Upper lobe of right lung (tissue), 1 donor: ENCODE measurements around the gene FARP1. TPM values are rescaled to one million over a fixed set of nuclear protein-coding genes. Genes with fewer than 3 reads are reported as not detected.

Experiments
- ATAC-seq: fragments of 200-7000 bp; cut with Tn5 transposase; one replicate; pipeline ENCODE4 v1.9.1; 2020; ENCODE audit warnings: mild to moderate bottlenecking, moderate library complexity
- DNase-seq: peaks from one replicate; pipeline ENCODE4 v3.0.0-alpha.2; 2020
- H3K27ac ChIP-seq: fragments of 200-600 bp; one replicate; pipeline ENCODE4 v1.8.0; 2022
- H3K27me3 ChIP-seq: fragments of 200-600 bp; one replicate; pipeline ENCODE4 v1.8.0; 2022; ENCODE audit warnings: mild to moderate bottlenecking
- H3K36me3 ChIP-seq: fragments of 200-600 bp; one replicate; pipeline ENCODE4 v1.8.0; 2022
- H3K4me1 ChIP-seq: fragments of 200-600 bp; one replicate; pipeline ENCODE4 v1.8.0; 2022
- H3K4me3 ChIP-seq: fragments of 200-600 bp; one replicate; pipeline ENCODE4 v1.8.0; 2022; ENCODE audit warnings: mild to moderate bottlenecking
- H3K9me3 ChIP-seq: fragments of 200-600 bp; one replicate; pipeline ENCODE4 v1.8.0; 2022
- intact Hi-C: fragments of 100-400 bp; cut with DNase I; formaldehyde crosslinking; loops from one replicate; pipeline ENCODE4 v1.11.0; 2022
- total RNA-seq: library from RNA; stranded (reverse); fragmentation: NEBNext Ultra II Directional; extraction: Animal tissue kit (Norgen Biotek cat#: 25700); gene quantifications from one replicate; pipeline ENCODE4 v1.2.1, GENCODE V29; 2021
- TF ChIP-seq, protein P1 (sequence below): fragments of 200-600 bp; IDR thresholded peaks from one replicate; pipeline ENCODE4 v1.8.0; 2022; ENCODE audit warnings: antibody characterized with exemption
- donor health status: DM: no; HTN: yes; CAD: no; lungs with severe emphysema.

The FARP1 gene
- total RNA-seq, 1 donor from 2014 or later, result 95.9 TPM

DNA sequence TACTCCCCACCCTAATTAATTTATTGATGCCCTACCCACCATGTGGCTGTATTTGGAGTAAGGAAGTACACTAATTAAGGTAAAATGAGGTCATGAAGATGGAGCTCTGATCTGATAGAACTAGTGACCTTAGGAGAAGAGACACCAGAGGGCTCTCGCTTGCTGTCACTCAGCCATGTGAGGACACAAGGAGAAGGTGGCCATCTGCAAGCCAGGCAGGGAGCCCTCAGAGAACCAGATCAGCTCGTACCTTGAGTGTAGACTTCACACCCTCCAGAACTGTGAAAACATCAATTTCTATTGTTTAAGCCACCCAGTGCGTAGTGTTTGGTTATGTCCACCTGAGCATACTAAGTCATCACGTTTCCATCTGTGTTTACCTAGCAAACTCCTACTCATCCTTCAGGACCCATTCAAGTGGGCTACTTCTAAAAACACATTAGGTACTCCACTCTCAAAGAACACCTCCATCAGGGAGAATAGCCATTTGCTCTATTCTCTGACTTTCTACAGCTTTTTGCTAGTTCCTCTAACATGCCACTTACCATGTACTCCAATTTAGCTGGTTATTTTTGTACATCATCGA is 191.8 kb downstream of the FARP1 start:
- Histone ChIP-seq H3K27ac (no peak overlapping the region), H3K4me1 (no peaks in the 10 kb centered on the region), H3K36me3 (no peaks in the 10 kb centered on the region), H3K27me3 (no peaks in the 10 kb centered on the region), H3K9me3 (no peaks in the 10 kb centered on the region), H3K4me3 (no peak overlapping the region)
- intact Hi-C loops, result no loop called here
- ATAC-seq (no peak), DNase-seq (no peak)
- TF ChIP-seq, protein P1, sequence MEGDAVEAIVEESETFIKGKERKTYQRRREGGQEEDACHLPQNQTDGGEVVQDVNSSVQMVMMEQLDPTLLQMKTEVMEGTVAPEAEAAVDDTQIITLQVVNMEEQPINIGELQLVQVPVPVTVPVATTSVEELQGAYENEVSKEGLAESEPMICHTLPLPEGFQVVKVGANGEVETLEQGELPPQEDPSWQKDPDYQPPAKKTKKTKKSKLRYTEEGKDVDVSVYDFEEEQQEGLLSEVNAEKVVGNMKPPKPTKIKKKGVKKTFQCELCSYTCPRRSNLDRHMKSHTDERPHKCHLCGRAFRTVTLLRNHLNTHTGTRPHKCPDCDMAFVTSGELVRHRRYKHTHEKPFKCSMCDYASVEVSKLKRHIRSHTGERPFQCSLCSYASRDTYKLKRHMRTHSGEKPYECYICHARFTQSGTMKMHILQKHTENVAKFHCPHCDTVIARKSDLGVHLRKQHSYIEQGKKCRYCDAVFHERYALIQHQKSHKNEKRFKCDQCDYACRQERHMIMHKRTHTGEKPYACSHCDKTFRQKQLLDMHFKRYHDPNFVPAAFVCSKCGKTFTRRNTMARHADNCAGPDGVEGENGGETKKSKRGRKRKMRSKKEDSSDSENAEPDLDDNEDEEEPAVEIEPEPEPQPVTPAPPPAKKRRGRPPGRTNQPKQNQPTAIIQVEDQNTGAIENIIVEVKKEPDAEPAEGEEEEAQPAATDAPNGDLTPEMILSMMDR, result no peak

- Histone ChIP-seq H3K9me3 (no peaks in the 10 kb centered on the region), H3K36me3 (no peaks in the 10 kb centered on the region), H3K4me1 (no peaks in the 10 kb centered on the region), H3K27me3 (no peaks in the 10 kb centered on the region), H3K4me3 (no peak overlapping the region), H3K27ac (no peak overlapping the region)
- TF ChIP-seq, protein P1, result no peak
- DNase-seq (no peak), ATAC-seq (no peak)
- intact Hi-C loops, result no loop called here
Measured at GRCh38 chr13:98335721-98336120, 192.8 kb downstream of the FARP1 start.

- TF ChIP-seq, protein P1, result no peak
- no peak for ATAC-seq
- DNase-seq, result no peak
- H3K27ac ChIP-seq, result no peak overlapping the region
- no peaks in the 10 kb centered on the region for H3K4me1 ChIP-seq
- intact Hi-C loops, result no loop called here
- no peaks in the 10 kb centered on the region for H3K36me3 ChIP-seq
- no peaks in the 10 kb centered on the region for H3K9me3 ChIP-seq
- H3K4me3 ChIP-seq, result no peak overlapping the region
- no peaks in the 10 kb centered on the region for H3K27me3 ChIP-seq
Measured at GRCh38 chr13:98338310-98338709, 195.4 kb downstream of the FARP1 start.

GRCh38 chr13:98339684-98340425 is 197.0 kb downstream of the FARP1 start:
- H3K4me1 ChIP-seq, result no peaks in the 10 kb centered on the region
- DNase-seq, result no peak

DNA sequence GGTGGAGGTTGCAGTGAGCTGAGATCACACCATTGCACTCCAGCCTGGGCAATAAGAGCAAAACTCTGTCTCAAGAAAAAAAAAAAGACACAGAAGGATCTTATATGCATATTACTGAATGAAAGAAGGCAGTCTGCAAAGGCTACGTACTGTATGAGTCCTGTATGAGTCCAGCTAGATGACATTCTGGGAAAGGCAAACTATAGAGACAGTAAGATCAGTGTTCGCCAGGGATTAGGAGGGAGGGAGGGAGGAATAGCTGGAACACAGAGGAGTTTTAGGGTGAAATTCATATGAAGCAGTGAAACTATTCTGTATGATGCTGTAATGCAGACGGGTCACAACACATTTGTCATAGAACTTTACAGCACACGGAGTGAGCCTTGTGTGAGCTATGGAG is 200.1 kb downstream of the FARP1 start:
- no peaks in the 10 kb centered on the region for H3K4me1 ChIP-seq
- DNase-seq (no peak), ATAC-seq (no peak)
- no peaks in the 10 kb centered on the region for H3K27me3 ChIP-seq
- H3K27ac ChIP-seq, result no peak overlapping the region
- no peak overlapping the region for H3K4me3 ChIP-seq
- TF ChIP-seq, protein P1, result no peak
- H3K9me3 ChIP-seq, result no peaks in the 10 kb centered on the region
- intact Hi-C loops, result no loop called here
- no peaks in the 10 kb centered on the region for H3K36me3 ChIP-seq

More at GRCh38 chr13:98339684-98340425, 197.0 kb downstream of the FARP1 start:
- H3K4me3 ChIP-seq, result no peak overlapping the region
- intact Hi-C loops, result no loop called here
- no peaks in the 10 kb centered on the region for H3K9me3 ChIP-seq
- H3K27ac ChIP-seq, result no peak overlapping the region
- H3K27me3 ChIP-seq, result no peaks in the 10 kb centered on the region
- H3K36me3 ChIP-seq, result no peaks in the 10 kb centered on the region
- TF ChIP-seq, protein P1, result no peak
- no peak for ATAC-seq
